Caco-2 (cell line): Measurements from ENCODE around the gene ATF7IP2. TPM values are rescaled to one million over a fixed set of nuclear protein-coding genes. Genes with fewer than 3 reads are reported as not detected.

ENCODE experiments used
- BruUV-seq: library from RNA; stranded (reverse); fragments of 400-500 nt; replicated peaks from 2 replicates; lab custom pipeline; 2021; lab: Mats Ljungman, UMichigan
- CTCF ChIA-PET: fragments of 300-600 bp; sonication (Branson Sonifier 250); formaldehyde crosslinking; loops from one replicate; lab custom pipeline; 2022; ENCODE audit warnings: antibody characterized with exemption; lab: Charles Lee
- POLR2A ChIA-PET: fragments of 300-600 bp; sonication (Branson Sonifier 250); formaldehyde crosslinking; loops from one replicate; lab custom pipeline; 2022; ENCODE audit warnings: antibody characterized with exemption; lab: Charles Lee
- DNase-seq, 2 experiments: peaks; one replicate each; pipeline versions ENCODE4 v3.0.0 to v3.0.0-alpha.2; 2020 to 2022
- H3K27me3 ChIP-seq: replicated peaks from 2 replicates; pipeline ENCODE4 v1.6.0; 2011; ENCODE audit warnings: low read length; ENCODE audit not compliant: control insufficient read depth, insufficient read depth
- H3K36me3 ChIP-seq: 2 replicates; pipeline ENCODE4 v1.5.1; 2011; ENCODE audit warnings: low read length; ENCODE audit not compliant: control insufficient read depth, insufficient read depth
- H3K4me1 ChIP-seq: fragments of 250-450 bp; sonication (Bioruptor Pico); 2 replicates; pipeline ENCODE4 v1.5.1; 2020; ENCODE audit warnings: mild to moderate bottlenecking
- H3K4me3 ChIP-seq: 2 replicates; pipeline ENCODE4 v1.5.1; 2011; ENCODE audit warnings: low read depth, mild to moderate bottlenecking, control low read depth, low read length
- H3K9me3 ChIP-seq: fragments of 250-450 bp; sonication (Bioruptor Pico); 2 replicates; pipeline ENCODE4 v1.5.1; 2020; ENCODE audit warnings: mild to moderate bottlenecking, moderate library complexity
- H3K27ac Mint-ChIP-seq: one replicate; pipeline ENCODE4 v1.8.0; 2022; ENCODE audit warnings: mixed read lengths; ENCODE audit not compliant: unreplicated experiment
- H3K27me3 Mint-ChIP-seq: one replicate; pipeline ENCODE4 v1.8.0; 2022; ENCODE audit warnings: mixed read lengths; ENCODE audit not compliant: insufficient read depth, unreplicated experiment
- H3K36me3 Mint-ChIP-seq: one replicate; pipeline ENCODE4 v1.8.0; 2022; ENCODE audit warnings: mild to moderate bottlenecking, mixed read lengths; ENCODE audit not compliant: insufficient read depth, unreplicated experiment
- H3K4me1 Mint-ChIP-seq: one replicate; pipeline ENCODE4 v1.8.0; 2022; ENCODE audit warnings: low read depth, mixed read lengths; ENCODE audit not compliant: unreplicated experiment
- H3K4me3 Mint-ChIP-seq: one replicate; pipeline ENCODE4 v1.8.0; 2022; ENCODE audit warnings: mild to moderate bottlenecking, moderate library complexity, mixed read lengths; ENCODE audit not compliant: unreplicated experiment
- H3K9me3 Mint-ChIP-seq: one replicate; pipeline ENCODE4 v1.8.0; 2022; ENCODE audit warnings: mixed read lengths; ENCODE audit not compliant: unreplicated experiment
- intact Hi-C: fragments of 100-400 bp; cut with micrococcal nuclease; formaldehyde crosslinking; loops from one replicate; pipeline ENCODE4 v1.10.0; 2022; ENCODE audit not compliant: unreplicated experiment
- total RNA-seq: library from RNA; stranded (reverse); gene quantifications from 2 replicates; pipeline ENCODE4 v1.2.3, GENCODE V29; 2022
- TF ChIP-seq, protein P1 (sequence below), 2 experiments: fragments of 200-600 bp in 1 of 2; IDR thresholded peaks; 1 replicate in 1 of 2; 2 replicates in 1 of 2; pipeline versions ENCODE4 v1.5.1 to v1.8.0; 2011 to 2022; ENCODE audit warnings: antibody characterized with exemption in 1 of 2, control low read depth in 1 of 2, inconsistent platforms in 1 of 2, low read depth in 1 of 2, low read length in 1 of 2, mild to moderate bottlenecking in 1 of 2, moderate library complexity in 1 of 2; ENCODE audit not compliant: insufficient read depth in 1 of 2, severe bottlenecking in 1 of 2, unreplicated experiment in 1 of 2

The ATF7IP2 gene
- total RNA-seq, 1 experiment from 2014 or later = 16.4 TPM

DNA sequence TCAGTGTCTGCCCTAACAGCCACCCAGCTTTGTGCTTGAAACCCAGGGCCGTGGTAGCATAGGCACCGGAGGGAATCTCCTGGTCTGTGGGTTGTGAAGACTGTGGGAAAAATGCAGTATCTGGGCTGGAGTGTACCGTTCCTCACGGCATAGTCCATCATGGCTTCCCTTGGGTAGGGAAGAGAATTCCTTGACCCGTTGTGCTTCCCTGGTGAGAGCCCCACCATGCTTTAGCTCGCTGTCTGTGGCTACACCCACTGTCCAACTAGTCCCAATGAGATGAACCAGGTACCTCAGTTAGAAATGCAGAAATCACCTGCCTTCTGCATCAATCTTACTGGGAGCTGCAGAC, 67.3 kb downstream of the ATF7IP2 start:
- Histone ChIP-seq H3K27me3 (no peaks in the 10 kb centered on the region), H3K36me3 (no peaks in the 10 kb centered on the region), H3K4me3 (no peak overlapping the region), H3K4me1 (no peaks in the 10 kb centered on the region), H3K9me3 (no peaks in the 10 kb centered on the region)
- DNase-seq = no peak
- peaks cover 18% of the 10 kb centered on the region for H3K9me3 Mint-ChIP-seq
- no peaks in the 10 kb centered on the region for H3K4me1 Mint-ChIP-seq
- intact Hi-C loops = no loop called here
- TF ChIP-seq, protein P1, sequence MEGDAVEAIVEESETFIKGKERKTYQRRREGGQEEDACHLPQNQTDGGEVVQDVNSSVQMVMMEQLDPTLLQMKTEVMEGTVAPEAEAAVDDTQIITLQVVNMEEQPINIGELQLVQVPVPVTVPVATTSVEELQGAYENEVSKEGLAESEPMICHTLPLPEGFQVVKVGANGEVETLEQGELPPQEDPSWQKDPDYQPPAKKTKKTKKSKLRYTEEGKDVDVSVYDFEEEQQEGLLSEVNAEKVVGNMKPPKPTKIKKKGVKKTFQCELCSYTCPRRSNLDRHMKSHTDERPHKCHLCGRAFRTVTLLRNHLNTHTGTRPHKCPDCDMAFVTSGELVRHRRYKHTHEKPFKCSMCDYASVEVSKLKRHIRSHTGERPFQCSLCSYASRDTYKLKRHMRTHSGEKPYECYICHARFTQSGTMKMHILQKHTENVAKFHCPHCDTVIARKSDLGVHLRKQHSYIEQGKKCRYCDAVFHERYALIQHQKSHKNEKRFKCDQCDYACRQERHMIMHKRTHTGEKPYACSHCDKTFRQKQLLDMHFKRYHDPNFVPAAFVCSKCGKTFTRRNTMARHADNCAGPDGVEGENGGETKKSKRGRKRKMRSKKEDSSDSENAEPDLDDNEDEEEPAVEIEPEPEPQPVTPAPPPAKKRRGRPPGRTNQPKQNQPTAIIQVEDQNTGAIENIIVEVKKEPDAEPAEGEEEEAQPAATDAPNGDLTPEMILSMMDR (IDR thresholded peaks at IDR 0.05; ENCODE audit: insufficient read depth in 1 of 2, low read depth in 1 of 2, low read length in 1 of 2, severe bottlenecking in 1 of 2, unreplicated experiment in 1 of 2) = no peak
- no peak overlapping the region for H3K27ac Mint-ChIP-seq
- ChIA-PET CTCF (no interaction called here), POLR2A (no interaction called here)
- peaks cover 30% of the 10 kb centered on the region for H3K36me3 Mint-ChIP-seq
- no TSS peak for BruUV-seq
- H3K27me3 Mint-ChIP-seq = no peaks in the 10 kb centered on the region
- no peak overlapping the region for H3K4me3 Mint-ChIP-seq

DNA sequence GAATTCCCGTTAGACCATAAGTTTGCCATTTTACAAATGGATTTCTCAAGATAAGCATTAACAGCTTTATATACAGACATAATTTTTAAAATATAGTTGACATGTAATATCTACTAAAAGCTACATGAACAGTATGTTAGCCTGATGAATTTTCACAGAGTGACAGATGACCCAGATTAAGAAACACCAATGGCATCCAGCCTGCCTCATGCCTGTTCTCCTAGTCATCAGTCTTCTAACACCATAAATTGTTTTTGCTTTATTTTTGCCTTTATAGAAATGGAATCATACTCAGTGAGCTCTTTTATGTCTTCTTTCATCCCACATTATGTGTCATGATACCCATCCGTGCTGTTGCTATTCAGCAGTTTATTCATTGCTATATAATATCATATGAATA, 80.0 kb downstream of the ATF7IP2 start:
- no TSS peak for BruUV-seq
- Histone ChIP-seq H3K4me3 (no peak overlapping the region), H3K36me3 (no peaks in the 10 kb centered on the region), H3K27me3 (no peaks in the 10 kb centered on the region), H3K9me3 (no peaks in the 10 kb centered on the region), H3K4me1 (peaks cover 3% of the 10 kb centered on the region; the same call in 1 of the 2 replicates)
- TF ChIP-seq, protein P1 (IDR thresholded peaks at IDR 0.05; ENCODE audit: insufficient read depth in 1 of 2, low read depth in 1 of 2, low read length in 1 of 2, severe bottlenecking in 1 of 2, unreplicated experiment in 1 of 2) = no peak
- no peak overlapping the region for H3K4me3 Mint-ChIP-seq
- POLR2A ChIA-PET = no interaction called here
- H3K9me3 Mint-ChIP-seq = no peaks in the 10 kb centered on the region
- intact Hi-C loops = no loop called here
- no peak overlapping the region for H3K27ac Mint-ChIP-seq
- no peaks in the 10 kb centered on the region for H3K27me3 Mint-ChIP-seq
- peaks cover 9% of the 10 kb centered on the region for H3K4me1 Mint-ChIP-seq
- DNase-seq = no peak
- peaks cover 2% of the 10 kb centered on the region for H3K36me3 Mint-ChIP-seq
- CTCF ChIA-PET = no interaction called here

DNA sequence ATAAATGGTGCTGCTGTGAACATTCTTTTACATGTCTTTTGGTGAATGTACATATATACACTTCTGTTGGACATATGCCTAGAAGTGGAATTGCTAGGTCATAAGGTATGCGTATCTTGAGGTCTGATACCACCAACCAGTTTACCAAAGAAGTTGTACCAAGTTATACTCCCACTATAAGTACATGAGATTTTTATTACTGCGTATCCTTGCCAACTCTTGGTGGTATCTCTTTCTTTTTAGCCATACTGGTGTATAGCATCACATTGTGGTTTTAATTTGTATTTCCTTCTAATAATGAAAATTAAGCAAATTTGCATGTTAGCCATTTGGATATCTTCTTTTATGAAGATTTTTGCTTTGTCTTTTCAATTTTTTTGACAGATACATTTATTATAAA, 80.5 kb downstream of the ATF7IP2 start:
- H3K27me3 Mint-ChIP-seq = no peaks in the 10 kb centered on the region
- H3K4me1 Mint-ChIP-seq = peaks cover 9% of the 10 kb centered on the region
- POLR2A ChIA-PET = no interaction called here
- H3K27ac Mint-ChIP-seq = no peak overlapping the region
- no peaks in the 10 kb centered on the region for H3K27me3 ChIP-seq
- no peak for DNase-seq
- intact Hi-C loops = no loop called here
- no peaks in the 10 kb centered on the region for H3K9me3 Mint-ChIP-seq
- no peaks in the 10 kb centered on the region for H3K36me3 ChIP-seq
- TF ChIP-seq, protein P1 (IDR thresholded peaks at IDR 0.05; ENCODE audit: insufficient read depth in 1 of 2, low read depth in 1 of 2, low read length in 1 of 2, severe bottlenecking in 1 of 2, unreplicated experiment in 1 of 2) = no peak
- H3K4me3 Mint-ChIP-seq = no peak overlapping the region
- H3K4me1 ChIP-seq = peaks cover 3% of the 10 kb centered on the region; the same call in 1 of the 2 replicates
- no TSS peak for BruUV-seq
- CTCF ChIA-PET = no interaction called here
- H3K36me3 Mint-ChIP-seq = peaks cover 5% of the 10 kb centered on the region
- no peak overlapping the region for H3K4me3 ChIP-seq
- H3K9me3 ChIP-seq = no peaks in the 10 kb centered on the region
